Fibroblast of skin of right quadriceps (primary cell): ENCODE results near the gene MYL2.
A peak's percentile ranks its signal among the peaks of the same experiment; 100 is the strongest.

Source experiments
- DNase-seq: peaks from one replicate; pipeline ENCODE4 v3.0.0-alpha.2; 2013

MYL2 gene

DNA sequence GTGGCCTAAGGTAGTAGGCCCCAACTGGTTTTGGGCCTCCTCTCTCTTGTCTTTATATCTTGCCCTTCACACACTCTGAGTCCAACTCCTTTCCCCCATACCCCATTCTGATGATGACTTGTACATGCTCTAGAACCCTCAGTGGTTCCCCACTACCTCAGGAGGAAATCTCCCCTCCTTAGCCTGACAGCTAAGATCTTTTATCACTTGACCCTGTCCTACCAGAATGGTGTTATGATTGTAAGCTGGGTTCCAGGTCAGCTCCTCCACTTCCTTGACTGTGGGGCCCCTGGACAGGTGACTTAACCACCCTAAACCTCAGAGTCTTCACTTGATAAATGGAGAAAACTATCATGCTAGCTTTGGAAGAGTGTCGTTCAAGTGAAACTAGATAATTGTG, 9.4 kb upstream of the MYL2 start:
- DNase-seq: no peak

DNA sequence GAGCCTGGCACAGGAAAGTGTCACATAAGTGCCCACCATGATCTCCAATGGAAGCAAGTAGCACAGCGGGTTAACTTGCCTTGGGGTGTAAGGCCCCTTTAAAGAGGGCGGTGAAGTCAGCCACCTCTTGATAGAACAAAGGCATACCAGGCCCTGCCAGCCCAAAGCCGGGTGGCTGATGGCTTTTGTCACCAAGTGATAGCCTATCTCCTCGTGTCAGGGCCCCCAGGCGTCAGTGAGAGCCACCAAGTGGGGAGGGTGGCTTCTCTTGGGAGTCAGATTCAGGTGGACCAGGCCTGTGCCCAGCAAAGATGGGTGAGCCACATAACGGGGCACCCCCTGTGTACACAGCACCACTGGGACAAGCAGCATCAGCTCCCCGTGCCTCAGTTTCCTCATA, 8.3 kb upstream of the MYL2 start:
- DNase-seq: no peak

DNA sequence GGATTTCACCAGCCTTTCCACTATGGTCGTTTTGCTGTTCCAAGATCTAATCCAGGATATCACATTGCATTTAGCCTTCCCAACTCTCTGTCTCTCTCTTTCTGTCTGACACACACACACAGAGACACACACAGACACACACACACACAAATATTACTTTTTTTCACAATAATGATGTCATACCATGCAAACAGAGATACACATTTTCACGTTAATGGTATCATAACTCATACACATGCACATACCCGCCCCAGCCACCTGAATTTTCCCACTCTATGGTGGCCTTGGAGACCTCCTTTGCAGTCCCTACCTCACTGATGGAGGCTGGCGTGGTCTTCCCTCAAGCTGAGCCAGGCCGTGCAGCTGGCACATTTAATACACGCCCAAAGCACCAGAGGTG, 7.2 kb upstream of the MYL2 start:
- no peak for DNase-seq

DNA sequence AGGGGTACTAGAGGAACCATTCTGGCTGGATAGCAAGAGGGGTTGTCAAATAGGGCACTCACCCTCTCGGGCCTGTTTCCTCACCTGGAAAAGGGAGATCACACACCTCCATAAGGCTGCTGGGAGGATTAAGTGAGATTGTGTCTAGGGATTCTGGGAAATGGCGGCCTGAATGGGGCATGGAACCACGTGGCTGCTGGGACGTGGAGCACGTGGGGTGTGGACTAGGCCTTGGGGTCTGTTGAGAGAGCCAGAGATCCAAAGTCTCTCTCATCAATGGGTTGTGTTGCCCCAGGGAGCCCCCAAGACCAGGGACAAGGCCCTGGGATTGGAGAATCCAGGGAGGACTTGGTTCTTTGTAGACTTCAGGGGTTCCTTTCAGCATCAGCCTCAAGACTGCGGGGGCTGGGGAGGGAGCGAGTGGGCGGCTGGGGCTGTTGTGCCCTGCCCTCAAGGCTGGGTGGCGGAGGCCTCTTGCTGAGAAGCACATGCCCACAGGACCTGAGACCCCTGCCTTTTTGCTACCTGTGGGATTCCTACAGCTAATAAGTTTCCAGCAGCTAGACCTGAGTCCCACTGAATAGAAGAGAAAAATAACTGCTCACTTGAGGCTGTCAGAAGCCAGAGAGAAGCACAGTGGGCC, 3.4 kb upstream of the MYL2 start:
- DNase-seq: no peak

DNA sequence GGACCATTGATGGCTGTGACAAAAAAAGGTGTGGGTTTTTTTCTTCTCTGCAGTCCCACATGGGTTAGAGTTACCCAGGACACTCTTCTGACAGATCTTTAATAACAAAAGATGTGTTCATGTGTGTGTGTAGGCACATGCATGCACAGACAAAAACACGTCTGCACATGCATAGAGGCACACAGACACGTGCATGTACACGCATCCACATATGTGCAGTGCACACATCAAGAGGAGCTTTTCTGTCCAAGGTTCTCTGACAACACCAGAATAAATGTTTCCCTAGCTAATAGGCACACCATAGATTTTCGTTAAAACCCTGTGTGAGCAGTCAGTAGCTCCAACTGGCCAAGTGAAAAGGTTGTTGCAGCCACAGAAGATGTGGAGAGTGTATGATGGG, 2.8 kb upstream of the MYL2 start:
- DNase-seq: no peak

DNA sequence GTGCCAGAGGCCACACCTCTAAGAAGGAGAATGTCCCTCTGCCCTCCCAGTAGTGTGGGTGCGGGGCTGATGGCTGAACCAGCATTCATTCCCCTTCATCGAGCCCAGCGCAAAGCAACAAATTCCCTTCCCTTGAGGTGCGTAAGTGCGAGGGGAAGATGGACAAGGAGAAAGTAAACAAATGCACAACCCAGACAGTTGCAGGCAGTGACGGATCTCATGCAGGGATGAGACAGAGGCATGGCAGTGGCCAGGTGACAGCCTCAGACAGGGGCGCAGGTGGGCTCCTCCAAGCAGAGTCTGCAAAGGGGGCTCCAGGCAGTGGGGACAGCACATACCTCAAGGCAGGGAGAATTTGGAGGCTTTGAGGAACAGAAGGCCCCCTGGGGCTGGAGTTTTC, 2.3 kb upstream of the MYL2 start:
- DNase-seq: no peak

DNA sequence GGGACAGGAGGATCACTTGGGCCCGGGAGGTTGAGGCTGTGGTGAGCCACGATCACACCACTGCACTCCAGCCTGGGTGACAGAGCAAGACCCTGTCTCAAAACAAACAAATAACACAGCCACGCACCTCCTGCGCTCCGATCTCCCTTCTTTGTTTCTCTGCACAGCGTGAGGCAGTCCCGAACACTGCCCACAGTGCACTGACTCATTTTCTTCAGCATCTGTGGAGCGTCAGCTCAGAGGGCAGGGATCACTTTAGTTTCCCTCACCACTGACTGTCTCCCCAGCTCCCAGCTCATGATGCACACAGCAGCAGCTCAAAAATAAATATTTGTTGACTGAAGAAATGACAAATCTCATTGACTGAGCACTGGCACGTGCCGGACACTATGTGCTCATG, 883 bp upstream of the MYL2 start:
- peak; percentile 22 for DNase-seq

DNA sequence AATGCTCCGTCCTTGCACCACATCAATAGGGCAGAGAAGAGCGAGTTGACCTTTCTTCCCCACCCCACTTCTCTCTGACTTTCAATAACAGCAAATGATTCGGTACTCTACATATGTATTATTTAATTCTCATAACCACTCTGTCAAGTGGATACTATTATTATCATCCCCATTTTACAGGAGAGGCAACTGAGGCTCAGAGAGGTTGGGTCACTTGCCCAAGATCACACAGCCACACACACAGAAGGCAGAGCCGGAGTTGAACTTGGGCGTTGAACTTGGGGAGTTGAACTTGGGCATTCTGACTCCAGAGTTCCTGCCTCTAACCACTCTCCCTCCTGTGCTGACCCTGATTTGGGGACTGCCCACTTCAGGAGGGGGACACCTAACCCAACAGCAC, 659 bp downstream of the MYL2 start:
- DNase-seq: no peak

DNA sequence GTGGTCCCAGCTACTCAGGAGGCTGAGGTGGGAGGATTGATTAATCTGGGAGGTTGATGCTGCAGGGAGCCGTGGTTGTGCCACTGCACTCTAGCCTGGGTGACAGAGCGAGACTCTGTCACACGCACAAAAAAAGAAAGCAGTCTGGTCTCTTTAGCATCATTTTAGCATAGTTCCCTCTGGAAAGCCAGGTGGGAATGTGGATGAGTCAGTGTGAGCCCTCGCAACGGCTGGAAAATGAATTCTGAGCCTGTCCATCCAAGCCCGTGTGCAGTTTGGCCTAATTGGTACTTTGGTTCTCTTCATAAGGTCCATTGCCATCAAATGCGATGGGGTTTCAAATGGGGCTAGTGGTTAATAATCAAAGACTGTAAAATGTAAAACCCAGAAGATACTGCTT, 2.4 kb downstream of the MYL2 start:
- no peak for DNase-seq

DNA sequence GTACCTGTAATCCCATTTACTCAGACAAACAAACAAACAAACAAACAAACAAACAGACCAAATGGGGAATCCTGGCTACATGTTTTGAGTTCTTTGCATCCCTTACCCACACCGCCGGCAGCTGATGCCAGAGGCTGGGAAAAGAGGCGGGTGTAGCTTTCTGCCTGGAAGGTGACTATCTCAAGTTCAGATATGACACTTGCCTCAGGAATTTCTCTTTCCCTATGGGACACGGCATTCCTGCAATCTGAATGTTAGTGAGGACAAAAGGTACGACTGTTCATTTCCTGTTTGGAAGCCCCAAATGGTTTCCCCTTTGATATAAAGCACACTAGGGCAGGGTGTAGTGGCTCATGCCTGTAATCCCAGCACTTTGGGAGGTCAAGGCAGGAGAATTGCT, 2.9 kb downstream of the MYL2 start:
- DNase-seq: peak; percentile 75

DNA sequence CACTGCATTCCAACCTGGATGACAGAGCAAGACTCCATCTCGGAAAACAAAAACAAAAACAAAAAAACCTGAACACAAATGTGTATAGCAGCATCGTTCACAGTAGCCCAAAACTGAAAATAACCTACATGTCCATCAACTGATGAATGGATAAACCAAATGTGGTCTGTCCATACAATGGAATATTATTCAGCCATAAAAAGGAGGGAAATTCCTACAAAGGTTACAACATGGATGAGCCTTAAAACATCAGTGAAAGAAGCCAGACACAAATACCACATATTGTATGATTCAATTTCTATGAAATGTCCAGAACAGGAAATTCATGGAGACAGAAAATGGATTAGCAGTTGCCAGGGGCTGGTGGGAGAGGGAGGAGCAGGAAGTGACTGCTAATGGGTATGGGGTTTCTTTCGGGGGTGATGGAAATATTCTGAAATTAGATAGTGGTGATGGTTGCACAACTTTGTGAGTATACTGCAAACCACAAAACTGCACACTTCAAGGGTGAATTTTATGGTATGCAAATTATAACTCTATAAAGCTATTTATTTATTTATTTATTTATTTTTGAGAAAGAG, 4.0 kb downstream of the MYL2 start:
- peak; percentile 64 for DNase-seq

DNA sequence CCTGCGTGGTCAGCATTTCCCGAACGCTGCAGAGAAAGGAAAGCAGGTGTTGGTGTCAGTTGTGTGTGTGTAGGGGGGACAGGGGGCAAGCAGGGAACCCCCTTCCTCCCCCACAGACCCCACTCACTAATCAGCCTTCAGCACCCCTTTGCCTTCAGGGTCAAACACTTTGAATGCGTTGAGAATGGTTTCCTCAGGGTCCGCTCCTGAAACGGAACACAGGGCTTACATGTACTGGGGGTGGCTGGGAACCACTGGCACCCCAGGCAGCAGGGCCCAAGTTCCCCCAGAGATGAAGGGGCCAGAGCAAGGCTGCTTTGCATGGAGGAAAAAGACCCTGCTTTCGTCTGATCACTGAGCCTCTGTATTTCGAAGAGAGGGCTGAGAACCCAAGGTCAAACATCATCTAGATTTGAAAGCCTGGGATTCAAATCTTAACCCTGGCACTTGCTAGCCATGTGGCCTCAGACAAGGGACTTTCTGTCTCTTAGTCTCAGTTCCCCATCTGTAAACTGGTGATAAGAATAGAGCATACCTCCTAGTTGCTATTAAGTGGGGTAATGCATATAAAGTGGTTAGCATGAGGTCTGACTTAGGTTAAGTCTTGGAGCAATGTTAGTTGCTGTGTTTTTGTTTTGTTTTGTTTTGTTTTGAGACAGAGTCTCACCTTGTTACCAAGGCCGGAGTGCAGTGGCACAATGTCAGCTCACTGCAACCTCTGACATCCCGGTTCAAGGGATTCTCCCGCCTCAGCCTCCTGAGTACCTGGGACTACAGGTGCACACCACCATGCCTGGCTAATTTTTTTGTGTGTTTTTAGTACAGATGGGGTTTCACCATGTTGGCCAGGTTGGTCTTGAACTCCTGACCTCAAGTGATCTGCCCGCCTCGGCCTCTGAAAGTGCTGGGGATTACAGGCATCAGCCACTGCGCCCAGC, 7.0 kb downstream of the MYL2 start:
- DNase-seq: no peak

DNA sequence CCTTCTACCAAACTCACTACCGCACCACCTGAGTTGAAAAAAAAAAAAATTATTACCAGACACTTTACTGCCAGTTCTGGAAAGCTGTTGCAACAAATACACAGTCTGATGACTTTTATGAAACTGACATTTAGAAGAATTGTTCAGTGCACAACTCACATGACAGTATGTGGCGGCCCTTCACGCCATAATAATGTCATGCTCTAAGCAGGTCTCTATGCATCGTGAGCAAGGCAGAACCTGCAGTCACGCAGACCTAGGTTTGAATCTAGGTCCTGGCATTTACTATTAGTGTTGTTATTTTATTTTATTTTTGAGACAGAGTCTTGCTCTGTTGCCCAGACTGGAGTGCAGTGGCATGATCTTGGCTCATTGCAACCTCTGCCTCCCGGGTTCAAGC, 8.1 kb downstream of the MYL2 start:
- no peak for DNase-seq

DNA sequence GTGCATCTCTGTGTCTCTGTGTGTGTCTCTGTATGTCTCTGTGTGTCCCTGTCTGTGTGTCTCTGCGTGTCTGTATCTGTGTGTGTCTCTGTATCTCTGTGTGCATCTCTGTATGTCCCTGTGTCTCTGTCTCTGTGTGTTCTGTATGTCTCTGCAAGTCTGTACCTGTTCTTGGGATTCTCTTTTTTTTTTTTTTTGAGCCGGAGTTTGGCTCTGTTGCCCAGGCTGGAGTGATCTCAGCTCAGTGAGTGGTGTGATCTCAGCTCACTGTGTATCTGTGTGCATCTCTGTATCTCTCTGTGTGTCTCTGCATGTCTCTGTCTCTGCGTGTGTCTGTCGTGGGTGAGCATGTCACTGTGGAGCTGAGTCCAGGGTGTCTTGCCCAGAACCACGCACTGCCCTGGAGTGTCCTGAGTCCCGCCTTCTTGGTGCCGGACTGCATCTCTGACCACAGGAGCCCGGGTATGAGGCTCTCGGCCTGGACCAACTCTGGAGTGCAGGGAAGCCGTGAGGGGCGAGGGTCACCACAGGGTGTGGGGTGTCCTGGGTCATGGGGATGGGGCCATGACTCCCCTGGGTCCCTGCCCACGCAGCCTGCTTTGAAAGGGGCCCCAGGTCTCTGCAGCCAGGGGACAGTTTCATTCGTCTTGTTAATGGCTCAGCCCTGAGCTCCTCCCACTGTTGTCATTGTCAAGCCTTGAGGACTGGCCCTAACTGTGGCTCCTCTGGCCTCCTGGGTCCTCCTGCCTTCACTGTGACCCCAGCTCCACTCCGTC, 11.8 kb downstream of the MYL2 start:
- no peak for DNase-seq

DNA sequence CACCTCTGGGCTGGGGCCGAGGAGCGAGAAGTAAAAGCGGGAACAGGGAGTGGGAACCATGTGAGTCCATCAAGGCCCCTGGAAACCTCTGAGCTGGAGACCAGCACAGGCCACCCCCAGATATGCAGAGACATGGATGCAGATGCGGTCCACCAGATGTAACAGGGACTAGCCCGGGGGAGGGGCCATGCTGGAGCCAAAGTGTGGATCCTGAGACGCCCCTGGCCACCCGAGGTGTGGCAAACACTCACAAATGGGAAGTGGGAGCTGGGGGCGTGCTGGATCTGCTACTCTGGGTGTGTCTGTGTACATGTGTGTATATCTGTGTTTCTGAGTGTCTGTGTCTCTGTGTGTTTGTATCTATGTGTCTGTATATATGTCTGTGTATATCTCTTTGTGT, 12.8 kb downstream of the MYL2 start:
- no peak for DNase-seq

DNA sequence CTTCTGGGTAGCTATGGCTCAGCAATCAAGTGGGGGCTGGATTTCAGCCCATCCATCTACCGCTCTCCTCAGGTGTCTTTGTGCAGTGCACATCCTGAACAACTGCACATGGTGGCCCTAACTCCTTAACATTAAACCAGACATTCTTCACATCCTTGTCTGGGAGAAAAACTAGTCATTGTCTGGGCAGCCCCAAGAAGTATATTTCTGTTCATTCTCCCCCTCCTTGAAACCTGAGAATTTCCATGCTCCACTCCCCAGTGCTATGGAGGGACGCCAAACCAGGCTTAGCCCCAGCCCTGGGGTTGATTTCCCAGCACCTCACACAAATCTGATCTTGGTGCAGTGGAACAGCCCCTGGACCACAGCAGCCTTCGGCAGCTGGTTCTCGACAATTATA, 13.4 kb downstream of the MYL2 start:
- peak; percentile 48 for DNase-seq

DNA sequence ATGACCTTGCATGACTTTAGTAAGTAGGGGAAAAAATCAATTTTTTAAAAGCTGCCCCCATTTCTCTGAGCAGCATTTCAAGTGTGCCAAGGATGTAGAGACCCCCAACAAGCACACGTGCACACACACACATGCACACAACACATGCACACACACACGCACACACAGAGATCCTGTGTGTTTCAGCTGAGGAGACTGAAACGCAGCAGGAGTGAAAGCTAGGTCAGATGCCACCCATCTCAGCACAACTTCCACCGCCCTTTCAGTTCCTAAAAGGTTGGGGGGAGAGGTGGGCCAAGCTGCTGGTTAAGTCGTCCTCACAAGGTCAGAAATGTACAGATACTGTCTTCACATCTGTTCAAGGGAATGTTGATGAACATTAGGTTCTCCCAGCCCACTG, 13.9 kb downstream of the MYL2 start:
- no peak for DNase-seq

DNA sequence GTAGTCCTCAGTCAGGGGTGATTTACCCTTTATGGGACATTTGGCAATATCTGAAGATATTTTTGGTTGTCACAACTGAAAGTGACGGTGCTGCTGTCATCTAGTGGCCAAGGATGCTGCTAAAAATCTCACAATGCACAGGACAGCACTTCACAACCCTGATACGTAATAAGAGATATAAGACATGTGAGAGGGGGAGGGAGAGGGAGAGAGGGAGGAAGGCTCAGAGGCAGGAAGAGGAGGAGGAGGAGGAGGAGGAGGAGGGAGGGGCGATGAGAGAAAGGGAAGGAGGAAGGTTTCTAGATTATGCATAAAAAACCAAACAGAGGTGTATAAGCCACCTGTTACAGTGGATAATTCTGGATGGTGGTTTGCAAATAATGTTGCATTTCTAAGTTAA, 14.3 kb downstream of the MYL2 start:
- no peak for DNase-seq

DNA sequence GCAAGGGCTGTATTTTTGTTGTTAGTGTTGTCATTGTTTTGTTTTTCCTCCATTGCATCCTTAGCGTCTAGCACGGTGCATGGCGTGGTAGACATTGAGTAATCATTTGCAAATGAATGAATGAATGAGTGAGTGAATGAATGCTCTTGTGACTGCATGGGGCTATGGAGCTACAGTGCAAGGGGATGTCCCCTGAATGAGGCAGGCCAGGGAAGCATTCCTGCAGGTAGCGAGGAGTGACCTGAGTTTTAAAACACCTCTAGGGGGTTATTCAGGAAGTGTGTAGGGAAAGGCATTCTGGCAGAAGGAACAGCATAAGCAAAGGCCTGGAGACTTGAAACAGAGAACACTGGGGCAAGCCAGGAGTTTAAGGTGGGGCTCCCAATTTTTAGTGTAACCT, 16.9 kb downstream of the MYL2 start:
- no peak for DNase-seq

DNA sequence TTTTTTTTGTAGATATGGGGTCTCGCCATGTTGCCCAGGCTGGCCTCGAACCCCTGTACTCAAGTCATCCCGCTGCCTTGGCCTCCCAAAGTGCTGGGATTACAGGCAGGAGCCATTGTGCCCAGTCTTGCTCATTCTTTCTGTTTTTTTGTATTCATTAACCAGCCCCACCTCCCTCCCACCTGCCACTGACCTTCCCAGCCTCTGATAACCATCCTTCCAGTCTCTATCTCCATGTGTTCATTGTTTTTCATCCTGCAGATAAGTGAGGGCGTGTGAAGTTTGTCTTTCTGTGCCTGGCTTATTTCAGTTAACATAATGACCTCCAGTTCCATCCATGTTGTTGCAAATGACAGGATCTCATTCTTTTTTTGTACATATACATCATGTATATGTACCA, 19.0 kb downstream of the MYL2 start:
- no peak for DNase-seq

DNA sequence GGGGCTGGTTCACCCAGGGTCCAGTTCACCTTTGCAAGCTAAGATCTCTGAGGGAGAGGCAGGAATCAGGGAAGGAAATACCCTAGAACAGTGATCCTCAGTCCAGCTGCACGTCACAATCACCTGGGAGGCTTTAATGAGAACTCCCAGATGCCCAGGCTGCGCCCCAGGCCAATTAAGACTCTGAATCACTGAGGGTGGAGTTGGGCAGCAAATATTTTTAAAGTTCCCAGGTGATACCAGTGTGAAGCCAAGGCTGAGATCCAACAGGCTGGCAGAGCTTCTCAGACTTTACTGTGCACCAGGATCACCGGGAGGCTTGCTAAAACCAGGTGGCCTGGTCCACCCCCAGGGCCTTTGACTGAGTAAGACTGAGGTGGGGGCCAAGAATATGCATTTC, 23.8 kb downstream of the MYL2 start:
- DNase-seq: no peak

DNA sequence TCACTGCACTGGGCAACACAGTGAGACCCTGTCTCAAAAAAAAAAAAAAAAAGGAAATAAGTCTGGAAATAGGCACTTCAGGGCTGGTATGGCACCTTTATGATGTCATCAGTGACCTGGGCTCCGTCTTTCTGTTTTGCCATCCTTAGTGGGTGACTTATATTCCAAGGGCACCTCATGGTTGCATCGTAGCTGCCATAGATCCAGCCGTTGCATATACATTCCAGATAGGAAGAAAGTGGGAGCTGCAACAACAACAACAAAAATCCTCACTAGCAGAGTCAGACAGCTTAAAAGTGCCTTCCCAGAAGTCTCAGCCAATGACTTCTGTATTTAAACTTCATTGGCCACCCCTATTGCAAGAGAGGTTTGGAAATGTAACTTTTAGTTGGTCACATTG, 26.4 kb downstream of the MYL2 start:
- no peak for DNase-seq

DNA sequence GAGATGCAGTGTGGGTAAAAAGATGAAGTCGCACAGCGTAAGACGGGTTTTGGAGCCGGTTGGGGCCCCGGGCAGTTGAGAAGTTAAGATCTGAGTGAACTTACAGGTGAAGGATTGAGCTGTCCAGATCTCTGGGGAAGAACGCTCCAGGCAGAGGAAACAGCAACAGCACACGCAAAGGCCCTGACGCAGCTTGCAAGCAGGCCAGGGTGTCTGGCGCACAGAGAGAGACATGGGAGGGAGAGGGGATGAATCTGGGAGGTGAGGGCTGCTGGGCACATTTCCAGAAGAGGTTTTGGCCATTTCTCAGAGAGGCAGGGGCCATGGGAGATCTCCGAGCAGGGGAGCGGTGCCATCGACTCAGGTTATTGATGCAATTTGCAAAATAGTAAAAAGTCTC, 31.0 kb downstream of the MYL2 start:
- no peak for DNase-seq
